ENCODE results near the gene SFTA2. TPM values are rescaled to one million over a fixed set of nuclear protein-coding genes. Genes with fewer than 3 reads are reported as not detected.

Gene SFTA2
- total and polyA plus RNA-seq, 2 of the 8 experiments (the other 6 are each of a cell fraction or from before 2014, with no cell fraction given): not detected

DNA sequence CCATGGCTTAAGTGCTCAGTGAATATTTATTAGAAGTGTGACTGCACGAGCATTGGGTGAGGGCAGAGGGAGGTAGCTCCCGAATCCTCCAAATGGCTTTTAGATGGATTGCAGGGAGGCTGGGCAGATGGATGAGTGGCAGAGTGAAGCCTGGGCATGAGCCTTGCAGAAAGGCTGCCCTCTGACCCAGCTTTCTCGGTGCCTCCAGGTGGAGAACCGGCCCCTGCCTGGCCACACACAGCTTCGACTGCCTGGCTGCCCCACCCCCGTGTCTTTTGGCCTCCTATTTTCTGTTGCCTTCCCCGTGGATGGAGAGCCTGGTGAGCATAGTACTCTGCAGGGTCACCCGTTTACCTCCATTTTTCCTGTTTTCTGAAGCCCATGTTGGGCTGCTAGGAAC is 14.5 kb downstream of the SFTA2 start:
- DNase-seq (ENCODE audit: low read depth in 1 of 2, low spot score in 2 of 2) (no peak), FAIRE-seq (no peak)
- POLR2A ChIA-PET (ENCODE audit: partially characterized antibody): interaction anchor here (0.8 to 3.6 kb wide), 3 partner anchors 8 to 190 kb away, joined by 4 to 22 read pairs (median 4); partner anchors contain the start of gene SFTA2
- no peak for TF ChIP-seq CBX8 (IDR thresholded peaks at IDR 0.05; ENCODE audit: borderline replicate concordance, low read depth, low read length)
- no peak for TF ChIP-seq POLR2A (IDR thresholded peaks at IDR 0.05; ENCODE audit: control extremely low read depth in 1 of 2, low read depth in 2 of 2, low read length in 2 of 2)
- TF ChIP-seq TBP (IDR thresholded peaks at IDR 0.05; ENCODE audit: low read depth, low read length): no peak
- no peak for TF ChIP-seq JUND (IDR thresholded peaks at IDR 0.05; ENCODE audit: low read length)
- TF ChIP-seq RFX5 (IDR thresholded peaks at IDR 0.05; ENCODE audit: borderline replicate concordance, low read depth, low read length): no peak
- TF ChIP-seq, protein P1, sequence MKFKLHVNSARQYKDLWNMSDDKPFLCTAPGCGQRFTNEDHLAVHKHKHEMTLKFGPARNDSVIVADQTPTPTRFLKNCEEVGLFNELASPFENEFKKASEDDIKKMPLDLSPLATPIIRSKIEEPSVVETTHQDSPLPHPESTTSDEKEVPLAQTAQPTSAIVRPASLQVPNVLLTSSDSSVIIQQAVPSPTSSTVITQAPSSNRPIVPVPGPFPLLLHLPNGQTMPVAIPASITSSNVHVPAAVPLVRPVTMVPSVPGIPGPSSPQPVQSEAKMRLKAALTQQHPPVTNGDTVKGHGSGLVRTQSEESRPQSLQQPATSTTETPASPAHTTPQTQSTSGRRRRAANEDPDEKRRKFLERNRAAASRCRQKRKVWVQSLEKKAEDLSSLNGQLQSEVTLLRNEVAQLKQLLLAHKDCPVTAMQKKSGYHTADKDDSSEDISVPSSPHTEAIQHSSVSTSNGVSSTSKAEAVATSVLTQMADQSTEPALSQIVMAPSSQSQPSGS (IDR thresholded peaks at IDR 0.05; ENCODE audit: low read length): no peak
- no peak for TF ChIP-seq HDAC6 (IDR thresholded peaks at IDR 0.05; ENCODE audit: low read depth, low read length)
- TF ChIP-seq BRCA1 (IDR thresholded peaks at IDR 0.05; ENCODE audit: low read depth, low read length): no peak
- TF ChIP-seq RBBP5 (IDR thresholded peaks at IDR 0.05; ENCODE audit: borderline replicate concordance, low read depth, low read length): no peak
- no peak for TF ChIP-seq KDM1A (IDR thresholded peaks at IDR 0.05; ENCODE audit: borderline replicate concordance, low read length)
- no peak for TF ChIP-seq SIRT6 (IDR thresholded peaks at IDR 0.05; ENCODE audit: low read length)
- no peak for TF ChIP-seq SP4 (IDR thresholded peaks at IDR 0.05; ENCODE audit: low read length)
- TF ChIP-seq MAFK (IDR thresholded peaks at IDR 0.05; ENCODE audit: low read depth, low read length): no peak

More for the DNA sequence above, 14.5 kb downstream of the SFTA2 start:
- H3K4ac ChIP-seq (replicated peaks; ENCODE audit: insufficient read length, low read depth, low read length): no peak overlapping the region
- peaks cover 0 to 14% (median 7%) of the 10 kb centered on the region in 4 experiments; a peak in 6 of 7 replicates for H3K4me1 ChIP-seq (replicated peaks in 1 of 4; ENCODE audit: control insufficient read depth in 3 of 4, insufficient read depth in 4 of 4, low read length in 3 of 4)
- no peak overlapping the region for H2BK5ac ChIP-seq (ENCODE audit: low read depth, low read length)
- H2BK15ac ChIP-seq (ENCODE audit: low read length): no peak overlapping the region
- no peak overlapping the region for H4K8ac ChIP-seq (ENCODE audit: extremely low read depth, insufficient read depth, low read length)
- H2BK120ac ChIP-seq (replicated peaks; ENCODE audit: low read depth, low read length): no peak overlapping the region
- H3K14ac ChIP-seq (ENCODE audit: insufficient read length): no peak overlapping the region
- H3K23ac ChIP-seq (ENCODE audit: insufficient read length): no peak overlapping the region
- H3K18ac ChIP-seq (ENCODE audit: extremely low read depth, low read length): no peak overlapping the region
- peaks cover 6 to 27% (median 16%) of the 10 kb centered on the region in 4 experiments; a peak in 7 of 8 replicates for H3K36me3 ChIP-seq (ENCODE audit: control insufficient read depth in 2 of 4, insufficient read depth in 4 of 4, low read length in 3 of 4)
- no peaks in the 10 kb centered on the region for H3K9me3 ChIP-seq (ENCODE audit: insufficient read depth in 2 of 2, low read depth in 1 of 2, low read length in 1 of 2)
- H4K5ac ChIP-seq (ENCODE audit: insufficient read length, low read depth, low read length): no peak overlapping the region
- H3K23me2 ChIP-seq (ENCODE audit: low read depth, low read length): peaks cover 3% of the 10 kb centered on the region; the same call in 1 of the 2 replicates
- H4K20me1 ChIP-seq (replicated peaks in 1 of 2; ENCODE audit: control insufficient read depth in 1 of 2, insufficient read depth in 2 of 2, low read length in 2 of 2): no peaks in the 10 kb centered on the region
- no peak overlapping the region for H3K4me2 ChIP-seq (ENCODE audit: insufficient read depth in 1 of 2, low read depth in 2 of 2, low read length in 2 of 2)
- no peaks in the 10 kb centered on the region for H3K79me1 ChIP-seq (ENCODE audit: low read depth, low read length)
- H2AK5ac ChIP-seq (ENCODE audit: low read depth, low read length): no peak overlapping the region
- H3K27me3 ChIP-seq (replicated peaks in 1 of 4; ENCODE audit: control insufficient read depth in 3 of 4, extremely low read depth in 1 of 4, insufficient read depth in 3 of 4, low read length in 3 of 4): no peaks in the 10 kb centered on the region
- H3K56ac ChIP-seq (replicated peaks; ENCODE audit: insufficient read length, low read depth, low read length): no peak overlapping the region
- H3K79me2 ChIP-seq (ENCODE audit: control insufficient read depth in 1 of 2, insufficient read depth in 2 of 2, low read length in 2 of 2): no peaks in the 10 kb centered on the region; a peak in 1 of 4 replicates
- CTCF ChIA-PET (ENCODE audit: partially characterized antibody): interaction anchor here (0.7 to 16.0 kb wide), 17 partner anchors 7 to 166 kb away, joined by 3 to 285 read pairs (median 10); partner anchors contain the start of genes DDR1 and MUCL3
- no peak overlapping the region for H3K4me3 ChIP-seq (ENCODE audit: extremely low read depth in 1 of 4, insufficient read depth in 2 of 4, low read depth in 3 of 4, low read length in 4 of 4)
- H2BK12ac ChIP-seq (ENCODE audit: low read depth, low read length): no peak overlapping the region
- no peak overlapping the region for H3K27ac ChIP-seq (ENCODE audit: low read depth, low read length)
- H4K91ac ChIP-seq (replicated peaks; ENCODE audit: insufficient read length, low read length): no peak overlapping the region
- no peak overlapping the region for H2AFZ ChIP-seq (ENCODE audit: low read length)
- no peak overlapping the region for H2BK20ac ChIP-seq (ENCODE audit: low read length)
- no peak overlapping the region for H3K9ac ChIP-seq (replicated peaks in 1 of 4; ENCODE audit: extremely low read depth in 1 of 4, low read depth in 3 of 4, low read length in 3 of 4)
- WGBS, 2 experiments (ENCODE audit: extremely low coverage in 1 of 2, insufficient coverage in 1 of 2, insufficient read length in 1 of 2, insufficient replicate concordance in 2 of 2, low coverage in 1 of 2, low lambda C conversion rate in 2 of 2, missing lambda C conversion rate in 1 of 2): 89% methylated on average over 8 of the region's 8 CpGs; no CpG with 5 or more reads in 1 of the 2 experiments
